SHP77 (cell line): ENCODE measurements around the gene MINK1.
A peak's percentile ranks its signal among the peaks of the same experiment; 100 is the strongest.
"Not testable (repeated sequence)": the region's sequence is repeated elsewhere in the genome, so short reads cannot be mapped to it uniquely, and the experiment has no call there.

Source experiments
- DNase-seq, 2 experiments: peaks; one replicate each; lab custom pipeline; 2025; lab: John Stamatoyannopoulos, UW

Gene MINK1

GRCh38 chr17:4899341-4900230, 66.4 kb downstream of the MINK1 start, which contains the start of gene C17orf107:
Gene C17orf107 (plus strand): TSS chr17:4899536. CDS start chr17:4899763, 227 bp downstream.
- peak in 1 of 2 experiments; percentile 42 for DNase-seq

GRCh38 chr17:4900231-4901107, 67.3 kb downstream of the MINK1 start:
- no peak for DNase-seq

- DNase-seq: no peak
These were observed 68.0 kb downstream of the MINK1 start for GRCh38 chr17:4901108-4901647.

GRCh38 chr17:4901648-4902344, 68.7 kb downstream of the MINK1 start:
- peak; percentile 30 to 46 for DNase-seq

- no peak for DNase-seq
These were observed 69.4 kb downstream of the MINK1 start for GRCh38 chr17:4902540-4902939.

GRCh38 chr17:4903051-4903818, 70.1 kb downstream of the MINK1 start, which contains the start of gene CHRNE:
Gene CHRNE (minus strand): TSS chr17:4903098. CDS start chr17:4903063, 35 bp downstream.
- peak; percentile 90 to 92 for DNase-seq

- DNase-seq: not testable (repeated sequence)
These were observed 73.5 kb downstream of the MINK1 start for GRCh38 chr17:4906642-4907041.

- peak; percentile 47 for DNase-seq
These were observed 75.2 kb downstream of the MINK1 start for GRCh38 chr17:4908301-4908700.

GRCh38 chr17:4908711-4909496, 75.8 kb downstream of the MINK1 start:
- DNase-seq: peak; percentile 92 to 95

- no peak for DNase-seq
These were observed 80.9 kb downstream of the MINK1 start for GRCh38 chr17:4913994-4914393.

GRCh38 chr17:4914551-4914950, 81.4 kb downstream of the MINK1 start:
- not testable (repeated sequence) for DNase-seq

GRCh38 chr17:4919511-4920047, 86.4 kb downstream of the MINK1 start:
- no peak for DNase-seq

GRCh38 chr17:4920351-4921048, 87.4 kb downstream of the MINK1 start:
- DNase-seq: no peak

- DNase-seq: no peak
These were observed 88.2 kb downstream of the MINK1 start for GRCh38 chr17:4921320-4921719.

- not testable (repeated sequence) for DNase-seq
These were observed 93.6 kb downstream of the MINK1 start for GRCh38 chr17:4926577-4927335.

- no peak for DNase-seq
These were observed 95.7 kb downstream of the MINK1 start for GRCh38 chr17:4928881-4929280.

GRCh38 chr17:4931963-4932362, 98.8 kb downstream of the MINK1 start, which contains the start of gene GP1BA:
Gene GP1BA (plus strand): TSS chr17:4932277. CDS start chr17:4932605, 328 bp downstream.
- DNase-seq: no peak

- DNase-seq: no peak
These were observed 99.6 kb downstream of the MINK1 start for GRCh38 chr17:4932756-4933155.
